Esophagus squamous epithelium (tissue), 4 donors: ENCODE data around the gene TMEM240.

Experiments
- CTCF ChIP-seq, 6 experiments: fragments of 450-650 bp in 4 of 6; fragments of 200-600 bp in 2 of 6; sonication (generic) in 2 of 6; IDR thresholded peaks; one replicate each; pipeline ENCODE4 v1.5.1; 2016 to 2019; ENCODE audit warnings: antibody characterized with exemption in 6 of 6, mild to moderate bottlenecking in 4 of 6, moderate library complexity in 4 of 6
- POLR2A ChIP-seq, 4 donors: fragments of 450-650 bp; IDR thresholded peaks; one replicate each; pipeline ENCODE4 v1.6.1; 2017; ENCODE audit warnings: antibody characterized with exemption in 4 of 4, mild to moderate bottlenecking in 4 of 4, moderate library complexity in 3 of 4

GRCh38 chr1:1487701-1488100 lies 52.7 kb downstream of the TMEM240 start:
- TF ChIP-seq CTCF (IDR thresholded peaks at IDR 0.05) (no peak), POLR2A (IDR thresholded peaks at IDR 0.05) (no peak)
